ENCODE results near the gene CLTCL1.

DNA sequence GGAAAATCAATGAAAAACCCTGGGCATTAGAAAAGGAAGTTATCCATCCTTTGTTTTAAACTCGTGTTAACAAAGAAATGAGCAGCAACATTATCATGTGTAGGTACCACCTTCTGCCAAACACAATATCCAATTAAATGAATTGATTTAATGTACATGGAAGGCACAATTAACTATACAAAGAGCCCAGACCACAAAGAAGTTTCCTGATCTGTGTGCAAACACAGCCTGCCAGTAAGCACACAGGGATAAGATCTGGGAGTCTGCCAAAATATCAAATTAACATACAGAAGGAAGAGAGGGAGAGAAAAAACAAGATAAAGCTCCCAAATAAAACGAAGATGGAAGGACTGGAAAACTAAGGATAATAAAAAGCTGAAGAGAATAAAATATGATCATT is 58.9 kb downstream of the CLTCL1 start:
- TF ChIP-seq, protein P1, sequence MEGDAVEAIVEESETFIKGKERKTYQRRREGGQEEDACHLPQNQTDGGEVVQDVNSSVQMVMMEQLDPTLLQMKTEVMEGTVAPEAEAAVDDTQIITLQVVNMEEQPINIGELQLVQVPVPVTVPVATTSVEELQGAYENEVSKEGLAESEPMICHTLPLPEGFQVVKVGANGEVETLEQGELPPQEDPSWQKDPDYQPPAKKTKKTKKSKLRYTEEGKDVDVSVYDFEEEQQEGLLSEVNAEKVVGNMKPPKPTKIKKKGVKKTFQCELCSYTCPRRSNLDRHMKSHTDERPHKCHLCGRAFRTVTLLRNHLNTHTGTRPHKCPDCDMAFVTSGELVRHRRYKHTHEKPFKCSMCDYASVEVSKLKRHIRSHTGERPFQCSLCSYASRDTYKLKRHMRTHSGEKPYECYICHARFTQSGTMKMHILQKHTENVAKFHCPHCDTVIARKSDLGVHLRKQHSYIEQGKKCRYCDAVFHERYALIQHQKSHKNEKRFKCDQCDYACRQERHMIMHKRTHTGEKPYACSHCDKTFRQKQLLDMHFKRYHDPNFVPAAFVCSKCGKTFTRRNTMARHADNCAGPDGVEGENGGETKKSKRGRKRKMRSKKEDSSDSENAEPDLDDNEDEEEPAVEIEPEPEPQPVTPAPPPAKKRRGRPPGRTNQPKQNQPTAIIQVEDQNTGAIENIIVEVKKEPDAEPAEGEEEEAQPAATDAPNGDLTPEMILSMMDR (IDR thresholded peaks at IDR 0.05), result no peak
- TF ChIP-seq EZH2 (IDR thresholded peaks at IDR 0.05; ENCODE audit: borderline replicate concordance, insufficient read depth, low read depth, low read length, poor library complexity, severe bottlenecking), result no peak

Data from B cell (primary cell).